HG03354 (cell line): ENCODE data around the gene RUFY3.

Experiments used
- ATAC-seq: cut with Tn5 transposase; IDR thresholded peaks from one replicate; pipeline ENCODE4 v1.9.1; 2021; ENCODE audit warnings: mild to moderate bottlenecking; ENCODE audit not compliant: unreplicated experiment, poor library complexity, severe bottlenecking

RUFY3 gene

DNA sequence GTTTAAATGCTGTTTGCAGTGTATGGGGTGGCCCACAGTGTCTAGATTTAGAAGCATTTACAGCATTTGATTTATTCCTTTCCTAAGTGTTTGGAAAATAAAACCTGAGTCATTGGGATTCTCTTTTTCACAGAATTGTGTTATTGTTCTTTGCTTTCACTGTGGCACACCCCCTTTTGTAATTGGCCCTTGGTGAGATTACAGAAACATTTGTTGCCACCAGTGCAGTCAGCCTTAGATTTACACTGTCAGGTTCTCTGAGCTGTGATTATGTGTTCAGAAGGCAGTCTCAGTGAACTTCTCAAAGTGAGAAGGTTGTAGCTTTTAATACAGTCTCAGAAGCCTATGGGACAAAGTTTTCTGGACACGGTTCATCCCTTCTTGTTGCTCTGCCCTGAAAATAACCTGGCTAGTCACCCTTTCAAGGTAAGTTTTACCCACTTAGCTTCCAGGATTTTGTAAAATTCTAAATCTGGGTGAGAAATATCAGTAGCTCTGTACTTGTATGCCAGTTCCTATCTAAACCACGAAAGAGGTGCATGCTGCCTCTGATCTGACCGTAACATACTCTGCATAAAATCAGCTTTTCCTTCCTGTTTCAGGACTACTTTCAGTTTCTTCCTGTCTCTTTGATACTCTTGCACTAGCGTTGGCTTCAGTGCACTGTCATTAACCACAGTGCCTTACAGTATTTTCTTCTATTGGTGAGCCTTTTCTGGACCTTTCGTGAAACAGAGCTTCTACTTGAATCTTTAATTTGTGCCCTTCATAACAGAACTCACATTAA, 12.6 kb downstream of the RUFY3 start:
- ATAC-seq, result peak; percentile 89

DNA sequence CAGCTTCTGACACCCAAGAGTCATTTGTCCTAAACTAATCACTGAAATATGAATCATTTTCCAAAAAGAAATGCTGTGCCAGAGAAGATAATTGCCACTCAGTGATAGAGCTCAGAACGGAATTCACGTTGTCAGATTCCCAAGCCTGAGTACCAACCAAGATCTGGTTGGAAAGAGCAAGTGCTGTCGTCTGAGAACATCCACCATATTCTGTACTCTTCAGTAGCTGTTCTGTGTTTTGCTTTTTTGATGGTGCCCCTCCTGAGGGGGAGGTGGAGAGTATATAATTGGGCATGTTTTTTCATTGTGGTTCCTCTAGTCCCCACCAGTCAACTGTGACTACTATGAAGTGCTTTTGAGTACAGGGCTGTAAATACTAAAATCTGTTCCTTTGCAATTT, 13.2 kb downstream of the RUFY3 start:
- ATAC-seq, result peak; percentile 15

DNA sequence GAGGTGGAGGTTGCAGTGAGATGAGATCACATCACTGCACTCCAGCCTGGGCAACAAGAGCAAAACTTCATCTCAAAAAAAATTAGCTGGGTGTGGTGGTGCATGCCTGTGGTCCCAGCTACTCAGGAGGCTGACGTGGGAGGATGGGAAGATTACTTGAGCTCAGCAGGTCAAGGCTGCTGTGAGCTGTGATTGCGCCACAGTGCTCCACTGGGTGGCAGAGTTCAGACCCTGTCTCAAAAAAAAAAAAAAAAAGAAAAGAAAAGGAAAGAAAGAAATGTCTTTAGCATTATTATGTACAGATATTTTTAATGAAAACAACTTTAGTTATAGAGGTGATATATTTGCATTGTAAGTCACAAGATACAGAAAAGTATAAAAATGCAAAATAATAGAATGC, 14.2 kb downstream of the RUFY3 start:
- peak; percentile 22 for ATAC-seq

DNA sequence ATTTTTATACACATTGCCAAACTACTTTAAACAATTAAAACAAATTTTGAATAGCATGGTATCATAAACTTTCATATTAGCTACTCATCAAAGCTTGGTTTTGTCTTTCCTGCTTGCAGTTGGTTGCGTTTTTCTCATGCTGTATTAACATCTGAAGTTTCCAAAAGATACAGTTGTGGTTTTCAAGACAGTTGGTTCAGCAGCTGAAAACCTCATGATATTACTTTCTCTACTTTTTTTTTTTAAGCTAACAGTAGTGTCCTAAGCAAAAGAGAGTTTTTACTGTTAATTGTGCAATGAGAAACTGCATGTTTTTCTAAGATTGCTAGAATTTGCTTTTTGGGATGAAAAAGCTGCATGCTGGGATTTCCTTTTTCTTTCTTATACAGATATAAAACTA, 15.2 kb downstream of the RUFY3 start:
- no peak for ATAC-seq

DNA sequence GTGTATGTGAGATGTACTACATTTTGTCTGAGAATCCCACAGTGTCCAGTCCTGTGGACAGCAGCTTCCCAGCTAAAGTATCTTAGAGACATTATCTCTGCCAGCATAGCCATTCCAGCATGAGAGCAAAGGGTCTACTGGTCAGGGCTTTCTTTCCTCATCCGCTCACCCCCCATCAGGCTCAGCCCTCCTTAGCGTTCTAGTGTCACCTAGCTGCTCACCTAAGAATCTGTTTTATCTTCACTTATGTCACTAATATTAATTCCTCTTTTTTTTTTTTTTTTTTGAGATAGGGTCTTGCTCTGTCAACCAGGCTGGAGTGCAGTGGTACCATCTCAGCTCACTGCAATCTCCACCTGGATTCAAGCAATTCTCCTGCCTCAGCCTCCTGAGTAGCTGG, 15.6 kb downstream of the RUFY3 start:
- ATAC-seq, result no peak

DNA sequence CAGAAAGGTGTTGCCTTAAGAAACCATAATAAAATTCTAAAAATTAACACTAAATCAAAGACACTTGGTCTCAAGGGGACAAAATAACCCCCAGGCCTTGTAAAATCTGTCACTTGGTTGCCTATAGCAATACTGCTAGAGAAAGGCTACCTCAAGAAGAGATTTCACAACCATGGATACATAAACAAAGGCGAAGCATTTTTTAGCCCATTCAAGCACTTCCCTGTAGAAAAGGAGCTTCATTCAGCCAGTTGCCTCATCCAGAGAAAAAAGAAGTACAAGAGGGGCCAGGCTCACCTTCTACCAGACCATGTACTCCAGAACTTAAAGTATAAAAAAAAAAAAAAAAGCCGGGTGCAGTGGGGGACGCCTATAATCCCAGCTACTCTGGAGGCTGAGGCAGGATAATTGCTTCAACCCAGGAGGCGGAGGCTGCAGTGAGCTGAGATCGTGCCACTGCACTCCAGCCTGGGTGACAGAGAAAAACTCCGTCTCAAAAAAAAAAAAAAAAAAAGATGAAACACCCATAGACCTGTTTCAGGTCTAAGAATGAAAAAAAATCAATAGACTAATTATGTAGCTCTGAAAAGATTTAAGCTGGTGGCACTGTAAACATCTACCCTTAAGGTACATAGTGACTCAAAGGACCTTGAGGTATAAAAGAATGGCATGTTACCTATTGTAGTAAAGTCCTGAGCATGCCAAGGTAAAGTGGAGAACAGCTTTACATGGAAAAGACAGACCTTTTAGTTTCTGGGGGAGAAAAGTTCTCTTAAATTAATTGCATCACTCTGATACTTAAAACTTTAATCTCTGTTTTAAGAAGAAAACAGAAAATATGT, 18.0 kb downstream of the RUFY3 start:
- no peak for ATAC-seq

DNA sequence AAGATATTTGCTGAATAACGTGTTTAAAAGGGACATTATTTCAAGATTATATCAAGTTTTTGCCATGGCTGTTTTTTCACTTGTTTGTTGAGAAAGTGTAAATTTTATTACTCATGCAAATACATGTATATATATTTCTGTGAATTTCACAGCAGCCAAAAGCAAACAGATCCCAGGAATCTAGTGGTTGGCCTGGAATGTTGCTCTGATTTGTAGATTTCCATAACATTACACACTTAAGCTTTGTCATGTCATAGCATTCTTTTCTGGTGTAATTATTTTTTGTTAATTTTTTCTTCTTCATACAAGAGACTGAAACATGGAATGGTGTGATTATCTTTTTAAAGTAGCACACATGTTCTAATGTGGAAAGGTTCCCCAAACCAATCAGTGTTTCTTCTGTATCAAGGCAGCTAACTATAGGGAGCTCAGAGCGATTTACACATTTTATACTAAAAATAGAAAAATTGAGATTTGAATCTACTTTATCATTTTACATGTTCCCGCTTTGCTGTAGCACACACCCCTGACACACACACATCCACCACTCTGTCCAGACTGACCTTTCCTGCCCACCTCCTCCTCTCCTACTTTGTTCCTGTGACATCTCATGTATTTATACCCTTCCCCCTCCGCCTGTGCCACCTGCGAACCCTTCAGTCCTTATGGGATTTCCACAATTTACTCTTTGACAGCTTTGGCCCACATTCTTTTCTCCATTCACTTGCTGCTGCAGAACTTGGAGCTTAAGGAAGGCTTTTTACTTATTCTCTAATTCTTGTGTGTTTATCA, 20.3 kb downstream of the RUFY3 start:
- no peak for ATAC-seq

DNA sequence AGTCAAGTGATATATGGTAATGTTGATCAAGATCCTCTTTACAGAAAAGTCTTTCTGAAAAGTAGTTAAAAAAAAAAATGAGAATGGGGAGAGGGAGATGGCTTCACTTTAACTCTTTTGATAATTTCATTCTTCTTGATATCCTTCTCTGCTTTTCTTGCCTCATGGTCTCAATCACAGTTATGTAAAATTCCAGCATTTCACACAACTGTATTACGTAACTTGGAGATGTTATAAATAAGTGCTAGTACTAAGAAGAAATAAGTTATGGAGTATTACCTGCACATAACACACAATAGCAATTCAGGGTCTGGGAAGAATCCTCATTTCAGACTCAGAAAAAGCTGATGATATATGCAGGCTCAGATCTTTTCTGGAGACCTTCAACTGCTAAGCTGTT, 22.0 kb downstream of the RUFY3 start:
- no peak for ATAC-seq

DNA sequence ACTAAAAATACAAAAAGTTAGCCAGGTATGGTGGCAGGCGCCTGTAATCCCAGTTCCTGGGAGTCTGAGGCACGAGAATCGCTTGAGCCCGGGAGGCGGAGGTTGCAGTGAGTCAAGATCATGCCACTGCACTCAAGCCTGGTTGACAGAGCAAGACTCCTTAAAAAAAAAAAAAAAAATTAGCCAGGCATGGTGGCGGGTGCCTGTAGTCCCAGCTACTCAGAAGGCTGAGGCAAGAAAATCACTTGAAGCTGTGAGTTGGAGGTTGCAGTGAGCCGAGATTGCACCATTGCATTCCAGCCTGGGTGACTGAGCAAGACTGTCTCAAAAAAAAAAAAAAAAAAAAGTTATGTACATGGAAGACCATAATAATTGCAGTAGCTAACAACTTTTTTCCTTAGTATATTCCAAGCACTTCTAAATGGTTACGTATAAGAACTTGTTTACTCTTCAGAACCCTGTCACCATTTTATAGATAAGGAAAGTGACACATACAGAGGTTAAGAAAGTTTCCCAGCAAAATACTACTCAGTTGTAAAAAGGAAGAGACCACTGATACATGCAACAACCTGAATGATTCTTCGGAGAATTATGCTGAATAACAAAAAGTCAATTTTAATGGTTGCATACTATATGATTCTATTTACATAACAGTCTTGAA, 24.5 kb downstream of the RUFY3 start:
- no peak for ATAC-seq

DNA sequence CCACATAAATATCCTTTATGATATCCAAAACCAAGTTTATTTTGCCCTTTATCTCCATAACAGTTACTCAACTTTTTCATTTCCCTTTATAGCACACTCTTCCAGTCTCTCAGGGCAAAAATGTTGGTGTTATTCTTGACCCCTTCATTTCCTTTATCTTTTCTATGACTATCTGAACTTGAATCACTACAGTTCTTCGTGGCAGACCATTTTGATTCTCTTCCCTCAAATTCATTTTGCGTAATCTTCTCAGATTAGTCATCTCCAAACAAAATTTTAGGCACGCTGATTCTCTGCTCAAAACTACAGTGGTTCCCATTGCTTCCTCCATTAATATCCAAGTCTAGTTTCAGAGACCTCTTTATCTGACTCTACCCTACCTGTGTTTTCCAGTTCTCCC, 26.1 kb downstream of the RUFY3 start:
- no peak for ATAC-seq

DNA sequence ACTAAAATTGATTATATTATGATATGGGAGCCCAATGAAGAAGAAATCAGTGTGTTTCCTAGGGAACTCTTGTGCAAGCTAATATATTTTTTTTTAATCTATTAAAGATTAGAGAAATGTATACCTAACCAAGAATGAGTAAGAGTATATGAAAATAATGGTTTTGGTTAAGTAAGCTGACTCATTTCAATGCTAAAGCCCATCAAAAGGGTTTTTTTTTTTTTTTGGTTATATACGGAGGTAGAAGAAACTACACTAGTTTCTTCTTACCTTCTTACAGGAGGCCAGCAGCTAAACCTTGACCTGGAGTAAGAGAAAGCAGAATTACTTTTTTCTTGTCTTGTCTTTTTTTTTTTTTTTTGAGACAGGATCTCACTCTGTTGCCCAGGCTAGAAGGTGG, 27.5 kb downstream of the RUFY3 start:
- ATAC-seq, result peak; percentile 90

DNA sequence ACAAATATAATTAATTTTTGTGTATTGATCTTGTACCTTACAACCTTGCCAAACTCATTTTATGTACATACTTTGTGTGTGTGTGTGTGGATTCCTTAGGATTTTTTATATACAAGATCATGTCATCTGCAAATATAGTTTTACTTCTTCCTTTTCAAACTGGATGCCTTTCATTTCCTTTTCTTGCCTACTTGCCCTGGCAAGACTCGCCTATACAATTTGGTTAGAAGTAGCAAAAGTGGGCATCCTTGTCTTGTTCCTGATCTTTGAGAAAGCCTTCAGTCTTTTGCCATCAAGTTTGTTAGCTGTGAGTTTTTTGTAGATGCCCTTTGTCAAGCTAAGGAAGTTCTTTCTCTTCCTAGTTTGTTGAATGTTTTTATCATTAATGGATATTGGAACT, 30.5 kb downstream of the RUFY3 start:
- no peak for ATAC-seq

DNA sequence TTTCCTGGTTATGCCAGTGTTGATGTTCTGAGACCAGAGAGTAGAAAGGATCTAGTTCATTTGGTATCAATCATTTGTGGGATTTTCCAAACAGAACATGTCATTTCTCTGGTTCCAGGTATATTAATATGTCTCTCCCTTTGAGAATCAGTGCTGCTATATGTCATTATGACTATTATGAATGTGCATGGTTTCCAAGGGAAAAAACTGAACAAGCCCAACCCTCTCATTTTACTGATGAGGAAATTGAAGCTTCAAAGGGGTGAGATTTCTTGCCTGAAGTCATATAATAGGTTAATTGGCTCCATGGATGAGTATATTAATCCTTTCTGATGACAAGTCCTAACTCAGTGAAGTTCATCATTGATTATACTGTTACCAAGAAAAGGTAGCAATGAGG, 31.9 kb downstream of the RUFY3 start:
- no peak for ATAC-seq

DNA sequence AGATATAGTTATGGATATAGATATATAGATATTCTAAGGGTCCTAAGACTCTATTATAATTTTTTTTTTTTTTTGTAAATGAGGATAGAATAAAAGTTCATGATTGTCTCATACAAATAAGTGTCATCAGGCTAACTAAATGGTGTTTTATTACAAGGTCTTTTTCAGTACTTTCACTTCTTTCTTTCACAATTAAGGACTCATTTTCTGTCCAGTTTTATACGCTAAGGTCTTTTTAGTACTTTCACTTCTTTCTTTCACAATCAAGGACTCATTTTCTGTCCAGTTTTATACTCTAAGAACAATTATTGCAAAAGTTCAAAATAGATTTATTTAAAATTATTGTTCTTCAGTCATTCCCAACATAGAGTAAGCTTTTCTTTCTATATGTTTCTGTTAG, 32.7 kb downstream of the RUFY3 start:
- peak; percentile 82 for ATAC-seq

DNA sequence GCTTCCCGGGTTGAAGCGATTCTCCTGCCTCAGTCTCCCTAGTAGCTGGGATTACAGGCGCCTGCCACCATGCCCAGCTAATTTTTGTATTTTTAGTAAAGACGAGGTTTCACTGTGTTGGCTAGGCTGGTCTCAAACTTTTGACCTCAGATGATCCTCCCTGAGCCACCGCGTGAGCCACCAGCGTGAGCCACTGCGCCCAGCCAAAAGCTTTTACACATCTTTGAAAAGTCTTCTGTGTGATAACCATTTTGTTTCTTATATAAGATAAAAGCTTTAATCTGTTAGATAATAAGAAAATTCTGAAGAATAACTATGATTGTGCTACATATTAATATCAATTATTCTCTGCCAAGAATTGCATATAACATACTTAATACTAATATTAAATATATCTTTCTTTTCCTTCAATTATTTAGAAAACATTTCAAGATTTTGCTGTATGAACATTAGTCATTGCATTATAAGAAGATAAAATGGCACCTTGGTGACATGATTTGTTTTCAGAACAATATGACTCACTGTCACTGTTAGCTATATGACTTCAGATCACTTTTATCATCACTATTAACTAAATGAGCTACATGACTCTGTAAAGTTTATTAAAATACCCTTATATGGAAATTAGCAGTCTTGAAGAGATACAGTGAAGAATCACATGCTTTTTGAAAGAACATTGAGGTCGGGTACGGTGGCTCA, 33.4 kb downstream of the RUFY3 start:
- ATAC-seq, result peak; percentile 46

DNA sequence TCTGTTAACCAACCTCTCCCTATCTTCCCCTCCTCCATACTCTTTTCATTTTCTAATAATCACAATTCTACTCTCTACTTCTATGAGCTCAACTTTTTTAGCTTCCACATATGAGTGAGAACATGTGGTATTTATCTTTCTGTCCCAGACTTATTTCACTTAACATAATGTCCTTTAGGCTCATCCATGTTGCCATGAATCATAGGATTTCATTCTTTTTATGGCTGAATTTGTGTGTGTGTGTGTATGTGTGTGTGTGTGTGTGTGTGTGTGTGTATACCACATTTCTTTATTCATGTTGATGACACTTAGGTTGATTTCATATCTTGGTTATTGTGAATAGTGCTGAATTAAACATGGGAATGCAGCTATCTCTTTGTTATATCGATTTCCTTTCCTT, 37.4 kb downstream of the RUFY3 start:
- ATAC-seq, result no peak

DNA sequence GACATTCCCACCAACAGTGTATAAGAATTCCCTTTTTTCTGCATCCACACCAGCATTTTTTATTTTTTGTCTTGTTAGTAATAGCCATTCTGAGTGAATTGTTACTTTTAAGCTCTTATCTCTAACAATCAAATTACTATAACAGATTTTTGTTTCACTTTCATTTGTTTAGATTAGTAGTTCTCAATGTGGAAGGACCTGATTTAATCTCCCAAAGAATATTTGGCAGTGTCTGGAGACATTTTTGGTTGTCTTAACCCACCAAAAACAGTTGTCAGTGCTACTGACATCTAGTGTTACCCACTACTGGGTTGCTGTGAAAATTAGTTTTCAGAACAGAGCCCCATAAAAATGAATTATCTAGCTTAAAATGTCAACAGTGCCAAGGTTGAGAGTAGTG, 37.9 kb downstream of the RUFY3 start:
- ATAC-seq, result no peak

DNA sequence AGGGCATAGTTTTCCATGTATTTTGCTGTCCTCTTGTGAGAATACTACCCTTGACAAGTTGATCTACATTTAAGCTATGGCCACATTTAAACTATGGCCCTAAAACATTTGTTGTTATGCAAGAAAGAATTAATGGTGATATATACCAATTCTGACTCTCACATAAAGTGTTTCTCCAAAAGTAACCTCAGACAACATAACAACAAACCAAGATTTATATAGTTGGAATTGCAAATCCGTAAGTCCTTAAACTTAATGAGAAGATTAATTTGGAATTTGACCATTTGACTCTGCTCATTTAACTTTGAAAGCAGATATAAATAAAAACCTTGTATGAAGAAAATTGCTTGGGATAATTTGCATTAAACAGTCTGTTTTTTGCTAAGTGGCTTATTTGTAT, 38.9 kb downstream of the RUFY3 start:
- no peak for ATAC-seq

DNA sequence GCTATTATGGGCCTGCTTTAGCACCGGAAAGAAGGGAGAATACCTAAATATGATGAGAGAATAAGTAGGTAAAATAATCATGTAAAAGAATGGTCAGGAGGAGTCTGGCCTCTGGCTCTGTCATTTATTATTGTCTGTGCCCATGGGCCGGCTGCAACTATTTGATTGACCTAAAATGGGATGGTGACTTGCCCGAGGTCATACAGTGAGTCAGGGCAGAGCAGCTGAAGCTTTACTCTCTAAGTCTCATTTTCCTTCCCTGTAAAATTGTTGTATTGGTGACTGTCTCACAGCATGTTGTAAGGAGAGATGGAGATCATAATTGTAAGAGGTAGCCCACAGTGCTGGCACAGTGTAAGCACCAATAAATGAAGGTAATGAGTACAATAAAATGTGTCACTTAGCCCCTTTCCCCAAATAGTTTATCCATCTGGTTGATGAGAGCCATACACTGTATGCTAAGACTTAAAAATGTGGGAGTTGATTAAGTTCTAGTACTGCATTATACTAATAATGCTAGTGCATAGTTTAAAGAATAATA, 39.6 kb downstream of the RUFY3 start:
- no peak for ATAC-seq
